GM18505 (cell line): Measurements from ENCODE around the gene PCYOX1L.
A peak's percentile ranks its signal among the peaks of the same experiment; 100 is the strongest.

Experiments used
- ATAC-seq: cut with Tn5 transposase; IDR thresholded peaks from one replicate; pipeline ENCODE4 v1.9.1; 2021; ENCODE audit not compliant: unreplicated experiment
- POLR2A ChIP-seq: IDR thresholded peaks from 4 replicates; pipeline ENCODE4 v1.6.1; 2011; ENCODE audit warnings: borderline replicate concordance; ENCODE audit not compliant: insufficient read depth, insufficient read length; ENCODE audit errors: extremely low read depth

Gene PCYOX1L

DNA sequence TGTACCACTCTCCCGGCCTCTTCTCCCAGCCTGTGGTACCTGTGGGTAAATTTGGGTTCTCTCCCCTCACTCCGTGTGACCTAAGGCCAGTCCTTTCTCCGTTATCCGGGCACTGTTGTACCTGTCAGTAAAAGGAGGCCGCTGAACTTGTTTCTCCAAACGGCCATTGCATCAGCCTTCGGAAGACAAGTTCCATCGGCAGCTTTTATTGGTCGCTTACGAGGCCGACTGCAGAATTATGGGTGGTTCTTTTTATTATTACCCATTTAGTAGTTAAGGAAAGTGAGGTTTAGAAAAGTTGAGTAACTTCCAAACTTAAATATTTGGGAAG is 12.0 kb upstream of the PCYOX1L start:
- no peak for TF ChIP-seq POLR2A
- no peak for ATAC-seq

DNA sequence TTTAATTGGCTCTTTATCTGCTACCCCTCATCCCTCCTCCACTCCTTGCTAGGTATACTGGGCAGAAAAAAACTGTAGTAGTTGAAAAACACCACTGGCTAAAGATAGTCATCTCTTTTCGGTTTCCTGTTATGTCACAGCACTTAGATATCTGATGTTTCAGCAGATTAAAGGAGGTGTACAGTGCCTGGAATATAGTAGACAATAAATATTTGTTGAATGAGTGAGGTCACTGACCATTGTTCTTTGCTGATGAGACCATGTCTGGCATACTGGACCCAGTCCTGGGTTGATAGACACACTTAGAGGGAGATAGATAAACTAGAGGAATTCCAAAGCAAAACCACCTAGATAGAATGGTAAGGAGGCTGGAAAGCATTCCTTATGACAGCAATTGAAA is 9.3 kb upstream of the PCYOX1L start:
- ATAC-seq = no peak
- no peak for TF ChIP-seq POLR2A

DNA sequence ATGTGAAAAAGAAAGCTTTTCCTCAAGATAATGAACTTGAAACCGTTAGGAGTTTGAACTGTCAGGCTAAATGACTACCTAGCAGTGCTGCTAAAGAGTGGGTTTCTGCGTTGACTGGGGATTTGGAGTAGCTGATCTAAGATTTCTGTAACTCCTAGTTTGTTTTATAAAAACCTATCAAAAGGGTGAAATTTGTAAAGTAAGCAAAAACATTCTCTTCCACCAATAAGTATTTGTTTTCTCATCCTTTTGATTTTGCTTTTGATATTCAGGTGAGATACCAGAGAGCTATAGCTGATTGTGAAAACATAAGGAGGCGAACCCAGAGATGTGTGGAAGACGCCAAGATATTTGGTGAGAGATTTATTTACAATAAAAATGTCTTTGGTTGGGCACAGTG is 8.5 kb upstream of the PCYOX1L start:
- ATAC-seq = no peak

DNA sequence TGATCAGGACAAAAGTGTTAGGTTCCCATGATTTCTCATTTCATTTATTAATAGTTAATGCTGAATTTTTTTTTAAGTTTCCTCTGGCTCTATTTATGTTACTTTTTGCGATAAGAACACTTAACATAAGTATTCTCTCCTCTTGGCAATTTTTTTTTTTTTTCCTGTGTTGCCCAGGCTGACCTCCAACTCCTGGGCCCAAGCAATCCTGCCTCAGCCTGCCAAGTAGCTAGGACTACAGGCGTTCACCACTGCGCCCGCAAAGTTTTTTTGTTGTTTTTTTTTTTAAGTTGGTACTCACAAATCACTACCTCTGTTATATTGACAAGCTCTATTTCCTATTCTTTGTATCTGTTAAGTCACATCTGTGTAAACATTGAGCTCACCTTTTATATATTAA is 5.7 kb upstream of the PCYOX1L start:
- ATAC-seq = no peak
- TF ChIP-seq POLR2A = no peak

More for the DNA sequence above, 8.5 kb upstream of the PCYOX1L start:
- no peak for TF ChIP-seq POLR2A

DNA sequence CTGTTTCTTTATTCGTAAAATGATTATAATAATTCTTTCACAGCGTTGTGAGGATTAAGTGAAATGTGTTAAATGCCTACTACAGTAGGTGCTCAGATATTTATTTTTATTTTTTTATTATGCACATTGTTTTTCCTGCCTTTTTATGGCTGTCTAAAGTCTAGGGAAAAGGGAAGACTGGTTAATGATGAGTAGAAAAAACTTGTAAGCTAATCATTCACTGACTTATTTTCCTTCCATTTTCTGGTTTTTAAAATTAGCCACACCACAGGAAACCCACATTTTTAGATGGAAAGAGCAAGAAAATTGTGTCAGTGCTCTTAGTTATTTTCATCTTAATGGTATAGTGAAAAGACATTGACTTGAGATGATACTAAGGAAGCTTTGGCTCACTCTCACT is 3.9 kb upstream of the PCYOX1L start:
- no peak for ATAC-seq
- no peak for TF ChIP-seq POLR2A

DNA sequence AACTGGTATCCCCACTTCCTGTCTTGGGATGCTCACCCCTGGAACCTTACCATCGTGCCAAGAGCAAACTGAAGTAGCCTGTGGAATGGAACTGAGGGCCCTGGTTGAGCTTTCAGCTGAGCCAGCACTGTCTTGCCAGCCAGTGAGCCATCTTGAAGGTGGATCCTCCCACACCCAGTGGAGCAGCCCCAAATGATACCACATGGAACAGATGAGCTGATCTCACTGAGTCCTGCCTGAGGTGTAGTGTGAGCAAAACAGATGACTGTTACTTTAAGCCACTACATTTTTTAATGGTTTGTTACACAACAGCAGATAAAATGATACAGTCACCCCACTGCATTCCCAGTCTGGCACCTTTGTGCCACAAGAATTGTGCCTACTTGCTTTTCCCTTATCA is 2.2 kb upstream of the PCYOX1L start:
- TF ChIP-seq POLR2A = no peak
- no peak for ATAC-seq

DNA sequence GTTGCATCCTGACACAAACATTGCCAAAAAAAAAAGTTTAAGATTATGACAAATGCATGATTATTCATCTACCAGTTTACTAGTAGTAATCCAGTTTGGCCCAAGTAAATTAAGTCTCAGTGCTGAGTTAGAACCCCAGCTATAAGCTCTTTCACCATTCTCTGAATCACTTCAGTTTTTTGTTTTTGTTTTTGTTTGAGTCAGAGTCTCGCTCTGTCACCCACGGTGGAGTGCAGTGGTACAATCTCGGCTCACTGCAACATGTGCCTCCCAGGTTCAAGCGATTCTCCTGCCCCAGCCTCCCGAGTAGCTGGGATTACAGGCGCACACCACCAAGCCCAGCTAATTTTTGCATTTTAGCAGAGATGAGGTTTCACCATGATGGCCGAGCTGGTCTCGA is 1.5 kb upstream of the PCYOX1L start:
- no peak for ATAC-seq
- no peak for TF ChIP-seq POLR2A

DNA sequence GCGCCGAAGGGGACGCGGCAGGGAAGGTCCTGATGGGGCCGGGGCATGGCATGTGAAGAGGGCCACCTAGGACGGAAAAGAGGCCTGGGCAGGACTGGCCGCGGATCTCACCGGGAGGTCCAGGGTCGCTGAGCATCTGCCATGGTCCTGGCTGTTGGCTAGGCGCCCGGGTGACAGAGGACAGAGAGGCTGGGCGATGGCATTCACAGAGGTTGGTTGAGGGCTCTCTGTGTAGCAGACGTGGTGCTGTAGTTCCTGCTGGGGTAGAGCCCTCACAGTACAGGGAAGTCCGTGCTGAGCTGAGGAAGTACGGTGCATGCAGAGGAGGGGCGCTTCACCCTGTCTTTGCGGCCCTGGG is 427 bp downstream of the PCYOX1L start:
- ATAC-seq = peak; percentile 6
- no peak for TF ChIP-seq POLR2A

DNA sequence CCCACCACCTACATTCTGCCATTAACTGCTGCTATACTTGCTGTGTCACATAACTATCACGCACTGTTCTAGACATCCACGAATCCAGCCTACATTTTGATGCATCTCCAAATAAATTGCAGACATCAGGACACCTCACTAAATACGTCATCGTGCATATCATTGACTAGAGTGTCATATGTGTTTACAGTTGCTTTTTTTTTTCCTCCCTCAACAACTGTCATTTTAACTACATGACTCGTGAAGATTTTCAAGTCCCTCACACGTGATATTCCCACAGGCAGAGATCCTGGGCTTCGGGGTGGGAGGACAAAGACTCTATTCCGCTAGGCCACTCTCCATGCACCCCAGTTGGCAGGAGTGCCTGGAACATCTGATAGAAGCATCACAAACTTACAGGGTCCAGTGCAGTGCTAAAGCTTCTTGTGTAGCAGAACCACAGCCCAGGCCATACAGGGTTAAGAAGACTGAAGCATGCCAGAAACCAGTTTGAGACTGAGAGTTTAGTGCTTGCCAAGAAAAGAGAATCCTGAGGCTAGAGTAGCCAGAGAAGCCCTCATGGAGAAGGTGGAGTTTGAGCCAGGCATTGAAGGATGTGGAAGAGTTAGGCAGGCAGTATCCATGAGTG is 1.1 kb downstream of the PCYOX1L start:
- no peak for TF ChIP-seq POLR2A
- ATAC-seq = no peak

DNA sequence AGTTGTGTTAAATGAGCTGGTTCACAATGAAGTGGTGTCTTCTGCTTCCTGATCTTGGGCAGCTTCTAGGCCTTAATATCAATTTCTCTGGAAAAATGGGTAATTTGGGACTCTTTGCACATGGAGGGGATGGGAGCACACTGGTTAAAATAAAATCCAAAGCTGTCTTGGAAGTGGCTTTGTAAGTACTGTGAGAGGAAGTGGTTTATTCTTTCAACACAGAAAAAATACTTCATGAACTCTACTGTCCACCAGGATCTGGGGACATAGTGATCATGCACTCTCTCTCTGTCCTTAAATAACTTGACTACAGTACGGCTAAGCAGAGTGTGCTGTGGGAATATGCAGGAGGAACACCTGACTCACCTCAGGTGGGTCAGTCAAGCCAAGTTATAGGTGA is 2.4 kb downstream of the PCYOX1L start:
- no peak for TF ChIP-seq POLR2A
- ATAC-seq = no peak

DNA sequence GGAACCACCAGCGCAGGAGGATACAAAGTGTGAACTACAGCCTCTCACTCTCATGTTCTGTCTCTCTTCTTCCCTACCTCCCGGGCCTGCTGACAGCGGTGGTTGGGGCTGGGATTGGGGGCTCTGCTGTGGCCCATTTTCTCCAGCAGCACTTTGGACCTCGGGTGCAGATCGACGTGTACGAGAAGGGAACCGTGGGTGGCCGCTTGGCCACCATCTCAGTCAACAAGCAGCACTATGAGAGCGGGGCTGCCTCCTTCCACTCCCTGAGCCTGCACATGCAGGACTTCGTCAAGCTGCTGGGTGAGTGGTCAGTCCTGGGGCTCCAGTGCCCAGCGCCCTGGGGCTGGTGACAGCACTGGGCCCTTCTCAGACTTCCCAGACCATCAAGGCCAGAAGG is 4.7 kb downstream of the PCYOX1L start:
- no peak for TF ChIP-seq POLR2A
- ATAC-seq = no peak

DNA sequence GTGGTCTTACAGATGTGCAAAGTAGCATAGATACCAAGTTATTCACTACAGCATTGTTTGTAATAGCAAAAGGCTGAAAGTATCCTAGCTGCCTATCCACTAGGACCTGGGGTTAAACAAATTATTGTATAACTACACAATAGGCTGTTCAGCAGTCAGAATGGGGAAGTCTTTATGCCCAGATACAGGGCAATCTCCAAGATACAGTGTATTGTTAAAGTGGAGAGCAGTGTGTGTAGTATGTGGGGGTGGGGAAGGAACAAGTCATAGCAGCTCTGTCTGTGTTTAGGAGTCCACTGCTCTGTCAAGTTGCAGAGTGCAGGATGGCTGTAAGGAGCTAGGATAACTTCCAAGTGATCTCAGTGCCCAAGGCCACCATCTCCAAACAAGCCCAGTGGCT is 5.5 kb downstream of the PCYOX1L start:
- no peak for TF ChIP-seq POLR2A
- no peak for ATAC-seq

DNA sequence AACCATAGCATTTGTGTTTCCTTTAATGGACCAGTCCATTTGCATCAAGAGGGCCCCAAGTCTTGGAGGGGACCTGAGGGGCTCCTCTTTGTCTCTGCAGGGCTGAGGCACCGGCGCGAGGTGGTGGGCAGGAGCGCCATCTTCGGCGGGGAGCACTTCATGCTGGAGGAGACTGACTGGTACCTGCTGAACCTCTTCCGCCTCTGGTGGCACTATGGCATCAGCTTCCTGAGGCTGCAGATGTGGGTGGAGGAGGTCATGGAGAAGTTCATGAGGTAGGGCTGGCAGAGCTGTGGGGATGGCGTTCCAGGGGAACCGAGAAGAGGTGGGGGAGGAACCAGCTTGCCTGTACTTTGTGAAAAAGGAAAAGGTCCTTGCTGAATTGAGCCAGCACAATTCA is 6.1 kb downstream of the PCYOX1L start:
- no peak for ATAC-seq

DNA sequence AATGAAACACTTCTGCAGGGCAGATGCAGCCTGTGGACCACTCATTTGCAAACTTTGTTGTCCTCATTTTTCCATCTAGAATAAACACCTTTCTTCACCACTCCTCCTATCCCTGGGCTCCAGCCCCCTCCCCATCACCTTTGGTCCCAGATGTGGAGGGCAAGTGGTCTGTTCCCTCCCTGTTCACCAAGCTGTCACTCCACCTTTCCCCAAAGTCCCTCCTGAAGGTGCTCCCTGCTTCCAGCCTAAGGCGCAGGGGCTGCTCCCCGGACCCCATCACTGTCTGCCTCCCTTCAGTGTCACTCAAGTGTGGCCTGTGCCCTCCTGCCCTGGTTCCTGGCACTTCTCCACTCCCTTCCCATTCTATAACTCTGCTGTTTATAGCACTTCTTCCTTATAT is 6.9 kb downstream of the PCYOX1L start:
- TF ChIP-seq POLR2A = no peak
- ATAC-seq = no peak

More for the DNA sequence above, 6.1 kb downstream of the PCYOX1L start:
- no peak for TF ChIP-seq POLR2A

DNA sequence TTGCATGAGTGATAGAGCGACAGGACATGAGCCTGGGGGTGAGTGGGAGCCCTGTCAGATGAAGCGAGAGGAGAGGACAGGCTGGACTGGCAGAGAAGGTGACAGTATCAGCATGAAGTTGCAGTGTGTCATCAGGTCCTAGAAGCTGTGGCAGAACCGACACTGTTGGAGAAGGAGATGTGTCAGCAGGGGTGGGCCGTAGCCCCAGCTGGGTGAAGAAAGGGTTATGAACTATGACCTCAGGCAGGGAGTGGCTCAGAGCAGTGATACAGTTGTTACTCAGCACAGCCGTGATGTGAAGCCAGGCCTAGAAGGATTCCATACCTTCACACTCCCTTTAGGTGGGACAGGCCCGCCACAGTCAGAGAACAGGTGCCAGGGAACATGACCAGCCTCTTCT is 7.6 kb downstream of the PCYOX1L start:
- ATAC-seq = no peak
- no peak for TF ChIP-seq POLR2A
